ENCODE data around the gene CLDN11. TPM values are rescaled to one million over a fixed set of nuclear protein-coding genes. Genes with fewer than 3 reads are reported as not detected.

The CLDN11 gene
- polyA plus RNA-seq, 3 donors, result 0.11 TPM; not detected in 2

GRCh38 chr3:170437176-170437575 is 18.5 kb downstream of the CLDN11 start:
- WGBS (ENCODE audit: insufficient coverage), result 89% methylated on average over 2 of the region's 4 CpGs

GRCh38 chr3:170437696-170438407 is 19.2 kb downstream of the CLDN11 start:
- H3K27ac Mint-ChIP-seq, result no peak overlapping the region
- Histone ChIP-seq H3K27me3 (ENCODE audit: control insufficient read depth in 2 of 2, insufficient read depth in 2 of 2, low read length in 2 of 2) (no peaks in the 10 kb centered on the region), H3K36me3 (replicated peaks in 1 of 2; ENCODE audit: control insufficient read depth in 1 of 2, insufficient read depth in 2 of 2, low read length in 2 of 2) (no peaks in the 10 kb centered on the region), H3K4me3 (replicated peaks in 1 of 3; ENCODE audit: low read depth in 2 of 3, low read length in 3 of 3) (no peak overlapping the region), H2AFZ (ENCODE audit: insufficient read depth, low read depth, low read length, poor library complexity, severe bottlenecking) (no peak overlapping the region), H3K79me2 (ENCODE audit: insufficient read depth, low read length) (no peaks in the 10 kb centered on the region), H3K9me3 (replicated peaks in 1 of 2; ENCODE audit: control insufficient read depth in 1 of 2, insufficient read depth in 1 of 2, low read length in 2 of 2) (no peaks in the 10 kb centered on the region), H3K27ac (ENCODE audit: low read depth in 1 of 2, low read length in 2 of 2) (no peak overlapping the region), H3K4me1 (ENCODE audit: control insufficient read depth in 1 of 2, insufficient read depth in 2 of 2, low read length in 2 of 2) (no peaks in the 10 kb centered on the region), H3K4me2 (replicated peaks; ENCODE audit: extremely low read depth, low read length, poor library complexity, severe bottlenecking) (no peak overlapping the region), H4K20me1 (ENCODE audit: insufficient read depth, low read length) (no peaks in the 10 kb centered on the region), H3K9ac (ENCODE audit: insufficient read depth, low read length, poor library complexity, severe bottlenecking) (no peak overlapping the region)
- TF ChIP-seq CTCF (IDR thresholded peaks at IDR 0.05), result no peak
- H3K4me3 Mint-ChIP-seq, result no peak overlapping the region
- intact Hi-C loops (cut with micrococcal nuclease), result no loop called here
- peaks cover 0 to 3% (median 0%) of the 10 kb centered on the region in 7 donors for H3K9me3 Mint-ChIP-seq
- H3K36me3 Mint-ChIP-seq, result no peaks in the 10 kb centered on the region
- 94% methylated on average over 7 of the region's 10 CpGs for WGBS (ENCODE audit: insufficient coverage)
- no peaks in the 10 kb centered on the region for H3K4me1 Mint-ChIP-seq
- DNase-seq, result no peak
- H3K27me3 Mint-ChIP-seq (ENCODE audit: low read depth in 3 of 3), result peaks cover 2 to 5% (median 2%) of the 10 kb centered on the region in 3 donors

More at GRCh38 chr3:170437176-170437575, 18.5 kb downstream of the CLDN11 start:
- DNase-seq, result no peak
- H3K4me1 Mint-ChIP-seq, result no peaks in the 10 kb centered on the region
- no peak overlapping the region for H3K9ac ChIP-seq (ENCODE audit: insufficient read depth, low read length, poor library complexity, severe bottlenecking)
- no peaks in the 10 kb centered on the region for H3K4me1 ChIP-seq (ENCODE audit: control insufficient read depth in 1 of 2, insufficient read depth in 2 of 2, low read length in 2 of 2)
- no peaks in the 10 kb centered on the region for H3K36me3 Mint-ChIP-seq
- TF ChIP-seq CTCF (IDR thresholded peaks at IDR 0.05), result no peak
- peaks cover 0 to 3% (median 0%) of the 10 kb centered on the region in 7 donors for H3K9me3 Mint-ChIP-seq
- H3K27me3 ChIP-seq (ENCODE audit: control insufficient read depth in 2 of 2, insufficient read depth in 2 of 2, low read length in 2 of 2), result no peaks in the 10 kb centered on the region
- H3K4me3 ChIP-seq (replicated peaks in 1 of 3; ENCODE audit: low read depth in 2 of 3, low read length in 3 of 3), result no peak overlapping the region
- H3K27ac ChIP-seq (ENCODE audit: low read depth in 1 of 2, low read length in 2 of 2), result no peak overlapping the region
- no peak overlapping the region for H3K27ac Mint-ChIP-seq
- no peaks in the 10 kb centered on the region for H3K9me3 ChIP-seq (replicated peaks in 1 of 2; ENCODE audit: control insufficient read depth in 1 of 2, insufficient read depth in 1 of 2, low read length in 2 of 2)
- H2AFZ ChIP-seq (ENCODE audit: insufficient read depth, low read depth, low read length, poor library complexity, severe bottlenecking), result no peak overlapping the region
- H3K4me2 ChIP-seq (replicated peaks; ENCODE audit: extremely low read depth, low read length, poor library complexity, severe bottlenecking), result no peak overlapping the region
- peaks cover 2 to 5% (median 2%) of the 10 kb centered on the region in 3 donors for H3K27me3 Mint-ChIP-seq (ENCODE audit: low read depth in 3 of 3)
- H3K4me3 Mint-ChIP-seq, result no peak overlapping the region
- no peaks in the 10 kb centered on the region for H4K20me1 ChIP-seq (ENCODE audit: insufficient read depth, low read length)
- H3K36me3 ChIP-seq (replicated peaks in 1 of 2; ENCODE audit: control insufficient read depth in 1 of 2, insufficient read depth in 2 of 2, low read length in 2 of 2), result no peaks in the 10 kb centered on the region
- intact Hi-C loops (cut with micrococcal nuclease), result no loop called here
- no peaks in the 10 kb centered on the region for H3K79me2 ChIP-seq (ENCODE audit: insufficient read depth, low read length)
